Right lobe of liver (tissue), 6 donors: ENCODE results near the gene PIAS4. TPM values are rescaled to one million over a fixed set of nuclear protein-coding genes. Genes with fewer than 3 reads are reported as not detected.

Experiments used
- ATAC-seq, 4 donors: fragments of 200-7000 bp; cut with Tn5 transposase; one replicate each; pipeline ENCODE4 v1.9.1; 2020; ENCODE audit warnings: mild to moderate bottlenecking in 4 of 4, moderate library complexity in 4 of 4
- DNase-seq, 3 donors: peaks; one replicate each; pipeline ENCODE4 v3.0.0-alpha.2; 2020
- H3K27ac ChIP-seq, 3 donors: fragments of 200-600 bp; one replicate each; pipeline ENCODE4 v1.8.0; 2022
- H3K27me3 ChIP-seq, 2 donors: fragments of 200-600 bp; one replicate each; pipeline ENCODE4 v1.8.0; 2022
- H3K36me3 ChIP-seq, 4 donors: fragments of 200-600 bp; sonication (generic) in 1 of 4; one replicate each; pipeline versions ENCODE4 v1.5.1 to v1.8.0; 2017 to 2022; ENCODE audit warnings: control low read depth in 1 of 4
- H3K4me1 ChIP-seq, 4 donors: fragments of 200-600 bp; sonication (generic) in 1 of 4; one replicate each; pipeline versions ENCODE4 v1.5.1 to v1.8.0; 2017 to 2022; ENCODE audit warnings: control low read depth in 1 of 4
- H3K4me3 ChIP-seq, 3 donors: fragments of 200-600 bp; one replicate each; pipeline ENCODE4 v1.8.0; 2022
- H3K9me3 ChIP-seq, 4 donors: fragments of 200-600 bp; sonication (generic) in 1 of 4; one replicate each; pipeline versions ENCODE4 v1.5.1 to v1.8.0; 2017 to 2022; ENCODE audit warnings: control low read depth in 1 of 4
- POLR2A ChIP-seq: fragments of 450-650 bp; IDR thresholded peaks from one replicate; pipeline ENCODE4 v1.6.1; 2017; ENCODE audit warnings: antibody characterized with exemption, mild to moderate bottlenecking
- WGBS: methylation state at CpG from one replicate; pipeline ENCODE4 v1.1.6; 2018; ENCODE audit warnings: low coverage, low lambda C conversion rate; ENCODE audit not compliant: insufficient coverage; ENCODE audit errors: missing lambda C conversion rate; 5-methylcytosine and 5-hydroxymethylcytosine counted together
- intact Hi-C, 2 donors: fragments of 100-400 bp; cut with DNase I; formaldehyde crosslinking; loops; one replicate each; pipeline versions ENCODE4 v1.11.2 to v1.14.1; 2022
- total RNA-seq, 6 experiments: library from RNA; depleted of rRNA in 2 of 6; stranded (reverse); fragments of >200 nt in 2 of 6; fragmentation: NEBNext Ultra II Directional in 3 of 6; extraction: Animal tissue kit (Norgen Biotek cat#: 25700) in 3 of 6; gene quantifications; one replicate each; pipeline versions ENCODE4 v1.1.0 to v1.2.4, GENCODE V29; 2016 to 2023
- TF ChIP-seq, protein P1 (sequence below), 4 donors: fragments of 200-600 bp in 3 of 4; fragments of 450-650 bp in 1 of 4; IDR thresholded peaks; one replicate each; pipeline versions ENCODE4 v1.5.1 to v1.8.0; 2016 to 2022; ENCODE audit warnings: antibody characterized with exemption in 4 of 4, mild to moderate bottlenecking in 2 of 4
- donor health status: DM: no; HTN: yes; CAD: no.
- donor health status: DM: no; HTN: no; CAD: no.
- donor health status: DM: no; HTN: no; CAD: no.
- donor health status: DM: no; HTN: yes; CAD: no.
- donor health status: DM: no; HTN: yes; CAD: no.

Gene PIAS4
- total RNA-seq, 6 experiments from 2014 or later: 9.9 to 20.0 (median 14.9) TPM

DNA sequence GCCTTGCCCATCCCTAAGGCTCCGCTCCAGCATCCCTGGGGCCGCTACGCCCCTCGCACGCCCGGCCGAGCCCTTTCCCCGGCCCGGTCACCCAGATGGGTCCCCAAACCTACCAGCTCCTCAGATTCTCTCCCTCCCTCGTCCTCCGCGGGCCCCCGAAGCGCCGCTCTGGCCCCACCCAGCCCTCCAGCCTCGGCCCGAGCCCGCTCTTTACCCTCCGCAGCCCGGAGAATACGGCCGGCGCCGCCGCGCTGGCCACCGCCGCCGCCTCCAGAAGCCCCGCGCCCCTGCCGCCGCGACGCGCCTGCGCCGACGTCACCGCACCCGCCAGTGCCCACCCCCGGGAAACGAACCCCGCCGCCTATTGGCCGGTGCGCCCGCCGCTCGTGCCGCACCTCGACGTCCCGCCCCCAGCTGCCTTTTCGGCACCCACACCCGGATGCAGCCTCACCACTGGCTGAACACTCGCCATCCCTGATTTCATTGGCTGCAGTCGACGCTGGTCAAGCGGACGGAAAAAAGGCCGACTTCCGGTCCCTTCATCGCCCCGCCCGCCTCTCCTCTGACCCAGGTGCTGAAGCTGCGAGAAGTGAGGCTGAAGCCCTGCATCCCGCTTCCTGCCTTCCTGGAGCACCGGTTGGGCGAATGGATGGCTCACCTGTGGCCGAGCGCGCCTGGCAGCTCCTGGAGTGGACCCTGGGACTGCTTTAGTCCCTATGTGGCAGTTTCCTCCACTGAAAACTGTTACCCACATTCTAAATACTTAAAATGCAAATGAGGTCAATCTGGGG is 36.5 kb upstream of the PIAS4 start, which contains the start of gene DAPK3:
TSS of gene DAPK3 (minus strand) at position 292 of the 791 bp plus-strand sequence. CDS start 1,364 bp downstream, outside the sequence.
- under 1% methylated on average over 38 of the region's 73 CpGs for WGBS
- Histone ChIP-seq H3K9me3 (no peaks in the 10 kb centered on the region), H3K4me1 (peaks cover 0 to 18% (median 7%) of the 10 kb centered on the region in 4 donors), H3K27me3 (no peaks in the 10 kb centered on the region), H3K36me3 (peaks cover 0 to 26% (median 8%) of the 10 kb centered on the region in 4 donors), H3K4me3 (peak within 1 kb of the TSS; percentile 80 to 94 (median 83)), H3K27ac (peak within 1 kb of the TSS; percentile 88 to 91 (median 88))
- ATAC-seq (peak; percentile 84 to 95 (median 94)), DNase-seq (peak; percentile 98 to 99 (median 98))
- intact Hi-C loops: no loop called here
- TF ChIP-seq, protein P1, sequence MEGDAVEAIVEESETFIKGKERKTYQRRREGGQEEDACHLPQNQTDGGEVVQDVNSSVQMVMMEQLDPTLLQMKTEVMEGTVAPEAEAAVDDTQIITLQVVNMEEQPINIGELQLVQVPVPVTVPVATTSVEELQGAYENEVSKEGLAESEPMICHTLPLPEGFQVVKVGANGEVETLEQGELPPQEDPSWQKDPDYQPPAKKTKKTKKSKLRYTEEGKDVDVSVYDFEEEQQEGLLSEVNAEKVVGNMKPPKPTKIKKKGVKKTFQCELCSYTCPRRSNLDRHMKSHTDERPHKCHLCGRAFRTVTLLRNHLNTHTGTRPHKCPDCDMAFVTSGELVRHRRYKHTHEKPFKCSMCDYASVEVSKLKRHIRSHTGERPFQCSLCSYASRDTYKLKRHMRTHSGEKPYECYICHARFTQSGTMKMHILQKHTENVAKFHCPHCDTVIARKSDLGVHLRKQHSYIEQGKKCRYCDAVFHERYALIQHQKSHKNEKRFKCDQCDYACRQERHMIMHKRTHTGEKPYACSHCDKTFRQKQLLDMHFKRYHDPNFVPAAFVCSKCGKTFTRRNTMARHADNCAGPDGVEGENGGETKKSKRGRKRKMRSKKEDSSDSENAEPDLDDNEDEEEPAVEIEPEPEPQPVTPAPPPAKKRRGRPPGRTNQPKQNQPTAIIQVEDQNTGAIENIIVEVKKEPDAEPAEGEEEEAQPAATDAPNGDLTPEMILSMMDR (IDR thresholded peaks at IDR 0.05): peak in 1 of 4 donors; percentile 39
- peak; percentile 97 for TF ChIP-seq POLR2A

GRCh38 chr19:3975144-3975543 is 32.4 kb upstream of the PIAS4 start:
- 89% methylated on average over 3 of the region's 8 CpGs for WGBS
- Histone ChIP-seq H3K9me3 (no peaks in the 10 kb centered on the region), H3K4me1 (peaks cover 0 to 3% (median under 1%) of the 10 kb centered on the region in 4 donors), H3K27ac (no peak overlapping the region), H3K4me3 (no peak overlapping the region), H3K36me3 (peaks cover 35 to 52% (median 44%) of the 10 kb centered on the region in 4 donors), H3K27me3 (no peaks in the 10 kb centered on the region)
- DNase-seq: no peak
- TF ChIP-seq, protein P1 (IDR thresholded peaks at IDR 0.05): no peak
- TF ChIP-seq POLR2A: no peak
- no peak for ATAC-seq
- intact Hi-C loops: no loop called here

DNA sequence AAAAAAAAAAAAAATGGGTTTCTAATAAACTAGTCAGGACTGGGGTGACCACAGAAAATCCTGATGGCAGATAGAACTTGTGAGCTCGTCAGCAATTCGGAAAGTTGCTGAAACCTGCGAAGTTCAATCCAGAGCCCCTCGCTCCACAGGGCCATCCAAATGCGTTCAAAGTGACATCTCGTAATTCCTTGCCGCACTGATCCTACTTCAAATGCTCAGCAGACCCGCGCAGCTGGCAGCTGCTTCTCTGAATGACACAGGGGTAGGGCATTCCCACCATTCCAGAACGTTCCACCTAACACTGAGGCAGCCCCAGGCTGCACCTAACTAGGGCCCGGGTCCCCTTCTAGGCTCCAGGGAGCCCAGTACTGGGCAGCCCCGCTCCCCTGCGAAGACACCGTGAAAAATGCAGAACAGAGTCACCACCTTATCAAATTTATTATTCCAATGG is 31.9 kb upstream of the PIAS4 start:
- intact Hi-C loops: no loop called here
- no peak overlapping the region for H3K27ac ChIP-seq
- DNase-seq (no peak), ATAC-seq (no peak)
- no peaks in the 10 kb centered on the region for H3K4me1 ChIP-seq
- H3K27me3 ChIP-seq: no peaks in the 10 kb centered on the region
- TF ChIP-seq POLR2A: no peak
- TF ChIP-seq, protein P1 (IDR thresholded peaks at IDR 0.05): no peak
- H3K36me3 ChIP-seq: peaks cover 41 to 58% (median 50%) of the 10 kb centered on the region in 4 donors
- 85% methylated on average over 9 of the region's 14 CpGs for WGBS
- no peaks in the 10 kb centered on the region for H3K9me3 ChIP-seq
- H3K4me3 ChIP-seq: no peak overlapping the region

GRCh38 chr19:3976495-3977241 is 30.9 kb upstream of the PIAS4 start:
- Histone ChIP-seq H3K36me3 (peaks cover 51 to 68% (median 59%) of the 10 kb centered on the region in 4 donors), H3K4me1 (no peaks in the 10 kb centered on the region), H3K4me3 (no peak overlapping the region), H3K27ac (no peak overlapping the region), H3K9me3 (no peaks in the 10 kb centered on the region), H3K27me3 (no peaks in the 10 kb centered on the region)
- TF ChIP-seq, protein P1 (IDR thresholded peaks at IDR 0.05): no peak
- TF ChIP-seq POLR2A: no peak
- DNase-seq (peak in 2 of 3 donors; percentile 47 to 57), ATAC-seq (peak in 1 of 4 donors; percentile 34)
- 100% methylated on average over 1 of the region's 29 CpGs for WGBS
- intact Hi-C loops: no loop called here
